ENCODE results near the gene ISG15.
A peak's percentile ranks its signal among the peaks of the same experiment; 100 is the strongest.

The ISG15 gene

DNA sequence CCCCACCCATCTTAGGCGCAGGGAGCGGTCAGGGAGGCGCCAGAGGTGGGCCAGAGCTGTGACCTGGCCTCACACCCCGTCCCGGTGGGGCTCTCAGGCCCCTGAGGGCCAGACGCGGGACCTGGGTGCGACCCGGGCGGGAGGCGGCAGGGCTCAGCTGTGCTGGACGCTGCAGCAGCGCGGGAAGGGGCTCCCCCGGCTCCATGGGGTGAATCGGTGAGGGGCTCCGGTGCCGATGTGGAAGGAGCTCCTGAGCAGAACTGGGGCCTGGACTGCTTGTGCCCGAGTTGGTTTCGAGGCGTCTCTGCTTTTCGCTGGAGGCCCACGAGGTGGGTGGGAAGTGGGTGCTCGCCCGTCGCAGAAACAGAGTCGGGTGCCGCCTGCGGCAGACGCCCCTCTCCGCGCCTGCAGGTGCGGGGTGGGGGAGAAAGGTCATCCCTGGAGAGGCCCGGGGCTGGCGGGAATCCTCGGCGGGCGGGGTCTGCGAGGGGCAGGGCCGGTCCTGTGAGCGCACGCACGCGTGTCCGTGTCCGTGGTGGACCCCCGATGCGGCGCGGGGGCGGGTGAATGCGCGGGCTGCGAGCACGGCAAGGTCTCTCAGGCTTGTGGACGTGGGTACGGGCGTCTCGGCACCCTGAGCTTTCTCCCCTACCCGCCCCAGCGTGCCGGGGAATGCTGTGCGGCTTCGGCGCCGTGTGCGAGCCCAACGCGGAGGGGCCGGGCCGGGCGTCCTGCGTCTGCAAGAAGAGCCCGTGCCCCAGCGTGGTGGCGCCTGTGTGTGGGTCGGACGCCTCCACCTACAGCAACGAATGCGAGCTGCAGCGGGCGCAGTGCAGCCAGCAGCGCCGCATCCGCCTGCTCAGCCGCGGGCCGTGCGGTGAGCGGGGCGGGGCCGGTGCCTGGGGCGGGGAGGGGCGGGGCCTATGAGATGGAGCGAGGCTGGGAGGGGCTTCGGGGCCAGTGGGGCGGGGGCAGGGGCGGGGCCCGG is 27.0 kb downstream of the ISG15 start:
- peaks cover 3% of the 10 kb centered on the region for H3K4me1 ChIP-seq
- H3K4me3 ChIP-seq (ENCODE audit: low read depth, low read length), result no peak overlapping the region
- TF ChIP-seq, protein P1, sequence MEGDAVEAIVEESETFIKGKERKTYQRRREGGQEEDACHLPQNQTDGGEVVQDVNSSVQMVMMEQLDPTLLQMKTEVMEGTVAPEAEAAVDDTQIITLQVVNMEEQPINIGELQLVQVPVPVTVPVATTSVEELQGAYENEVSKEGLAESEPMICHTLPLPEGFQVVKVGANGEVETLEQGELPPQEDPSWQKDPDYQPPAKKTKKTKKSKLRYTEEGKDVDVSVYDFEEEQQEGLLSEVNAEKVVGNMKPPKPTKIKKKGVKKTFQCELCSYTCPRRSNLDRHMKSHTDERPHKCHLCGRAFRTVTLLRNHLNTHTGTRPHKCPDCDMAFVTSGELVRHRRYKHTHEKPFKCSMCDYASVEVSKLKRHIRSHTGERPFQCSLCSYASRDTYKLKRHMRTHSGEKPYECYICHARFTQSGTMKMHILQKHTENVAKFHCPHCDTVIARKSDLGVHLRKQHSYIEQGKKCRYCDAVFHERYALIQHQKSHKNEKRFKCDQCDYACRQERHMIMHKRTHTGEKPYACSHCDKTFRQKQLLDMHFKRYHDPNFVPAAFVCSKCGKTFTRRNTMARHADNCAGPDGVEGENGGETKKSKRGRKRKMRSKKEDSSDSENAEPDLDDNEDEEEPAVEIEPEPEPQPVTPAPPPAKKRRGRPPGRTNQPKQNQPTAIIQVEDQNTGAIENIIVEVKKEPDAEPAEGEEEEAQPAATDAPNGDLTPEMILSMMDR (IDR thresholded peaks at IDR 0.05), result no peak
- H3K36me3 ChIP-seq (ENCODE audit: control insufficient read depth, insufficient read depth, low read length), result no peaks in the 10 kb centered on the region
- H3K27me3 ChIP-seq (ENCODE audit: control insufficient read depth, insufficient read depth, low read length), result no peaks in the 10 kb centered on the region
- H3K4me2 ChIP-seq (ENCODE audit: low read length), result peak overlapping the region; percentile 61
- H3K79me2 ChIP-seq, result no peaks in the 10 kb centered on the region
- H3K9ac ChIP-seq, result no peak overlapping the region
- H3K27ac ChIP-seq, result no peak overlapping the region
- H2AFZ ChIP-seq, result no peak overlapping the region
- no peaks in the 10 kb centered on the region for H3K9me3 ChIP-seq (ENCODE audit: control insufficient read depth, low read length)

DNA sequence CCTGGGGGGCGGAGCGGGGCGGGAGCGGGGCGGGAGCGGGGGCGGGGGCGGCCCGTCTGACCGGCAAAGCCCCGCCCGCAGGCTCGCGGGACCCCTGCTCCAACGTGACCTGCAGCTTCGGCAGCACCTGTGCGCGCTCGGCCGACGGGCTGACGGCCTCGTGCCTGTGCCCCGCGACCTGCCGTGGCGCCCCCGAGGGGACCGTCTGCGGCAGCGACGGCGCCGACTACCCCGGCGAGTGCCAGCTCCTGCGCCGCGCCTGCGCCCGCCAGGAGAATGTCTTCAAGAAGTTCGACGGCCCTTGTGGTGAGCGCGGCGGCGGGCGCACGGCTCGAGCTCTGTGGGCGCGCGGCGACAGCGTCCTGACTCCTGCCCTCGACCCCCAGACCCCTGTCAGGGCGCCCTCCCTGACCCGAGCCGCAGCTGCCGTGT is 27.8 kb downstream of the ISG15 start:
- Histone ChIP-seq H3K36me3 (ENCODE audit: control insufficient read depth, insufficient read depth, low read length) (no peaks in the 10 kb centered on the region), H3K4me1 (peaks cover 3% of the 10 kb centered on the region), H3K27me3 (ENCODE audit: control insufficient read depth, insufficient read depth, low read length) (no peaks in the 10 kb centered on the region), H3K4me2 (ENCODE audit: low read length) (no peak overlapping the region), H2AFZ (no peak overlapping the region), H3K79me2 (no peaks in the 10 kb centered on the region), H3K9ac (no peak overlapping the region), H3K27ac (no peak overlapping the region), H3K4me3 (ENCODE audit: low read depth, low read length) (no peak overlapping the region), H3K9me3 (ENCODE audit: control insufficient read depth, low read length) (no peaks in the 10 kb centered on the region)
- TF ChIP-seq, protein P1 (IDR thresholded peaks at IDR 0.05), result no peak

DNA sequence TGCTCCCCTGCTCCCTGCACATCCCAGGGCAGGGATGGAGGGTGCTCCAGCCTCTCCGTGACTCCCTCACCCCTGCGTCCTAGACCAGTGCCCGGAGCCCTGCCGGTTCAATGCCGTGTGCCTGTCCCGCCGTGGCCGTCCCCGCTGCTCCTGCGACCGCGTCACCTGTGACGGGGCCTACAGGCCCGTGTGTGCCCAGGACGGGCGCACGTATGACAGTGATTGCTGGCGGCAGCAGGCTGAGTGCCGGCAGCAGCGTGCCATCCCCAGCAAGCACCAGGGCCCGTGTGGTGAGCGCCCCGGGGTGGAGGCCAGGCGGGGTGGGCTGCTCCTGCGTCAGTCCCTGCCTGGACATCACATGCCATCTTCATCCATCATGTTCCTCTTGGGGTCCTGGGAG is 28.6 kb downstream of the ISG15 start:
- H3K9ac ChIP-seq, result no peak overlapping the region
- H3K36me3 ChIP-seq (ENCODE audit: control insufficient read depth, insufficient read depth, low read length), result no peaks in the 10 kb centered on the region
- no peaks in the 10 kb centered on the region for H3K79me2 ChIP-seq
- peaks cover 3% of the 10 kb centered on the region for H3K4me1 ChIP-seq
- no peaks in the 10 kb centered on the region for H3K9me3 ChIP-seq (ENCODE audit: control insufficient read depth, low read length)
- H2AFZ ChIP-seq, result no peak overlapping the region
- no peak overlapping the region for H3K4me3 ChIP-seq (ENCODE audit: low read depth, low read length)
- H3K27me3 ChIP-seq (ENCODE audit: control insufficient read depth, insufficient read depth, low read length), result no peaks in the 10 kb centered on the region
- no peak overlapping the region for H3K4me2 ChIP-seq (ENCODE audit: low read length)
- H3K27ac ChIP-seq, result no peak overlapping the region
- TF ChIP-seq, protein P1 (IDR thresholded peaks at IDR 0.05), result no peak

DNA sequence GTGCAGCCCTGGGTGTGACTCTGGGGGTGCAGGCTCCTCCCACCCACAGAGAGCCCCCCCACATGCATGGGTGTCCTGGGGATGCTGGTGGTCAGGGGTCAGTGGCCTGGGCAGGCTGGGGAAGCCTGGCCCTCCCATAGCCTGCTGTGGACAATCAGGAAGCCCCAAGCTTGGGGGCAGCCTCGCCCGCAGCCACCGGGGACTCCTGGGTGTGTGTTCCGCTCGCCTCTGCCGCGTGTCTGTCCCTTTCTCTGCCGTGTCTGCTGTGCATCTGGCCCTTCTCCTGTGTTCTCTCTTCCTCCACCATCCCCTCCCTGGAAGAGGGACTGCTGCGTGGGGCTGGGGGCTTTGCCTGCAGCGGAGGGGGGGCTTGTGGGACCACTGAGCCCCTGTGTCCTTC is 29.5 kb downstream of the ISG15 start:
- Histone ChIP-seq H3K9me3 (ENCODE audit: control insufficient read depth, low read length) (no peaks in the 10 kb centered on the region), H3K4me1 (peaks cover 3% of the 10 kb centered on the region), H3K27me3 (ENCODE audit: control insufficient read depth, insufficient read depth, low read length) (no peaks in the 10 kb centered on the region), H3K27ac (no peak overlapping the region), H2AFZ (no peak overlapping the region), H3K4me3 (ENCODE audit: low read depth, low read length) (no peak overlapping the region), H3K79me2 (no peaks in the 10 kb centered on the region), H3K4me2 (ENCODE audit: low read length) (no peak overlapping the region), H3K36me3 (ENCODE audit: control insufficient read depth, insufficient read depth, low read length) (no peaks in the 10 kb centered on the region), H3K9ac (no peak overlapping the region)
- TF ChIP-seq, protein P1 (IDR thresholded peaks at IDR 0.05), result no peak

Measured in parathyroid adenoma (tissue), 2 donors.